Ishikawa (cell line): ENCODE data around the gene PSAP.

ENCODE experiments used
- CEBPB ChIP-seq: IDR thresholded peaks from 2 replicates; pipeline ENCODE4 v1.6.1; 2012
- CREB1 ChIP-seq: IDR thresholded peaks from 2 replicates; pipeline ENCODE4 v1.6.1; 2012; ENCODE audit warnings: low read depth
- EGR1 ChIP-seq: IDR thresholded peaks from 2 replicates; pipeline ENCODE4 v1.6.1; 2012
- EP300 ChIP-seq: IDR thresholded peaks from 2 replicates; pipeline ENCODE4 v1.6.1; 2012; ENCODE audit warnings: borderline replicate concordance
- FOXM1 ChIP-seq: IDR thresholded peaks from 2 replicates; pipeline ENCODE4 v1.6.1; 2012; ENCODE audit warnings: low read depth, borderline replicate concordance
- NFIC ChIP-seq: IDR thresholded peaks from 2 replicates; pipeline ENCODE4 v1.6.1; 2012
- RAD21 ChIP-seq: IDR thresholded peaks from 2 replicates; pipeline ENCODE4 v1.6.1; 2012; ENCODE audit warnings: low read depth
- TCF12 ChIP-seq: IDR thresholded peaks from 2 replicates; pipeline ENCODE4 v1.6.1; 2012; ENCODE audit warnings: low read depth
- TEAD4 ChIP-seq: IDR thresholded peaks from 2 replicates; pipeline ENCODE4 v1.6.1; 2012
- YY1 ChIP-seq: IDR thresholded peaks from 2 replicates; pipeline ENCODE4 v1.6.1; 2012; ENCODE audit warnings: low read depth
- ZBTB7A ChIP-seq: IDR thresholded peaks from 2 replicates; pipeline ENCODE4 v1.6.1; 2012; ENCODE audit warnings: low read depth
- TF ChIP-seq, protein P1 (sequence below): IDR thresholded peaks from 2 replicates; pipeline ENCODE4 v1.6.1; 2012; ENCODE audit warnings: low read depth, mild to moderate bottlenecking
- TF ChIP-seq, protein P2 (sequence below): IDR thresholded peaks from 2 replicates; pipeline ENCODE4 v1.6.1; 2012
- TF ChIP-seq, protein P3 (sequence below): IDR thresholded peaks from 2 replicates; pipeline ENCODE4 v1.6.1; 2012

The PSAP gene

DNA sequence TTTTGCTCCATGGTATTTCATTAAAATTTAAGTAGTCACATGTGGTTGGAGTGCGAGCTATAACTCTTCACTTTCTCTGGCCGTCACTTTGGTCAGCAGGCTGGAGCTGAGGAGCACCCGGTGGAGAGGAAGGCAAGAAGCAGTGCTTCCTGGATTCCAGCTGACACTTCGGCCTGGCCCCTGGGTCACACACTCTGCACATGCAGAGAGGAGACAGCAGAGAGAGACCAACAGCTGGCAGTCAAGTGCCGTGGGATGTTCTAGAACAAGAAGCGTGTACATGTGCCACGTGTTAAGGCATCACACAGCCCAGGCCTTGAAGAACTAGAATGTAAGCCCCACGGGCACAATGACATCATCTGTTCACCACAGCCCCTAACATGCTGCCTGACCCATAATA is 30.1 kb downstream of the PSAP start:
- TF ChIP-seq EP300 (no peak), CEBPB (no peak), YY1 (no peak)
- TF ChIP-seq, protein P1, sequence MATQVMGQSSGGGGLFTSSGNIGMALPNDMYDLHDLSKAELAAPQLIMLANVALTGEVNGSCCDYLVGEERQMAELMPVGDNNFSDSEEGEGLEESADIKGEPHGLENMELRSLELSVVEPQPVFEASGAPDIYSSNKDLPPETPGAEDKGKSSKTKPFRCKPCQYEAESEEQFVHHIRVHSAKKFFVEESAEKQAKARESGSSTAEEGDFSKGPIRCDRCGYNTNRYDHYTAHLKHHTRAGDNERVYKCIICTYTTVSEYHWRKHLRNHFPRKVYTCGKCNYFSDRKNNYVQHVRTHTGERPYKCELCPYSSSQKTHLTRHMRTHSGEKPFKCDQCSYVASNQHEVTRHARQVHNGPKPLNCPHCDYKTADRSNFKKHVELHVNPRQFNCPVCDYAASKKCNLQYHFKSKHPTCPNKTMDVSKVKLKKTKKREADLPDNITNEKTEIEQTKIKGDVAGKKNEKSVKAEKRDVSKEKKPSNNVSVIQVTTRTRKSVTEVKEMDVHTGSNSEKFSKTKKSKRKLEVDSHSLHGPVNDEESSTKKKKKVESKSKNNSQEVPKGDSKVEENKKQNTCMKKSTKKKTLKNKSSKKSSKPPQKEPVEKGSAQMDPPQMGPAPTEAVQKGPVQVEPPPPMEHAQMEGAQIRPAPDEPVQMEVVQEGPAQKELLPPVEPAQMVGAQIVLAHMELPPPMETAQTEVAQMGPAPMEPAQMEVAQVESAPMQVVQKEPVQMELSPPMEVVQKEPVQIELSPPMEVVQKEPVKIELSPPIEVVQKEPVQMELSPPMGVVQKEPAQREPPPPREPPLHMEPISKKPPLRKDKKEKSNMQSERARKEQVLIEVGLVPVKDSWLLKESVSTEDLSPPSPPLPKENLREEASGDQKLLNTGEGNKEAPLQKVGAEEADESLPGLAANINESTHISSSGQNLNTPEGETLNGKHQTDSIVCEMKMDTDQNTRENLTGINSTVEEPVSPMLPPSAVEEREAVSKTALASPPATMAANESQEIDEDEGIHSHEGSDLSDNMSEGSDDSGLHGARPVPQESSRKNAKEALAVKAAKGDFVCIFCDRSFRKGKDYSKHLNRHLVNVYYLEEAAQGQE: no peak

DNA sequence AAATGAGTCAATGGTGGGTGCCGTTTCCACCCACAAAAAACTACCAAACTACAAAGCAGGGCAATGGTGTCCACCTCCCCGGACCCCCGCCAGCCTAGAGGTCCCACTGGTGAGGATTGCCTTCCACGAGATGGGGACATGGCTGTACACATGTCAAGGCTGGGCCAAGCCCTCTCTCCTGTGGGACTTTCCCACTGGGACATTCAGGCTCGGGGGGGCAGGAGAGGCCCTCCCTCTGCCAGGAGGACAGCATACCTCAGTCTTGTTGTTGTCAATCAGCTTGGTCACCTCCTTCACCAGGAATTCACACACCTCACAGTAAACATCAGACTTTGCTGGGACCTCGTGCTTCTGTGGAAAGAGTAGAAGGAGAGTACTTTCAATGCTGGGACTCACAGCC is 31.1 kb downstream of the PSAP start:
- TF ChIP-seq TCF12: no peak
- no peak for TF ChIP-seq EGR1
- TF ChIP-seq, protein P1: no peak
- TF ChIP-seq, protein P2, sequence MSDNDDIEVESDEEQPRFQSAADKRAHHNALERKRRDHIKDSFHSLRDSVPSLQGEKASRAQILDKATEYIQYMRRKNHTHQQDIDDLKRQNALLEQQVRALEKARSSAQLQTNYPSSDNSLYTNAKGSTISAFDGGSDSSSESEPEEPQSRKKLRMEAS: no peak
- no peak for TF ChIP-seq CEBPB
- no peak for TF ChIP-seq NFIC
- no peak for TF ChIP-seq FOXM1
- TF ChIP-seq CREB1: no peak
- TF ChIP-seq ZBTB7A: no peak
- no peak for TF ChIP-seq TEAD4
- TF ChIP-seq, protein P3, sequence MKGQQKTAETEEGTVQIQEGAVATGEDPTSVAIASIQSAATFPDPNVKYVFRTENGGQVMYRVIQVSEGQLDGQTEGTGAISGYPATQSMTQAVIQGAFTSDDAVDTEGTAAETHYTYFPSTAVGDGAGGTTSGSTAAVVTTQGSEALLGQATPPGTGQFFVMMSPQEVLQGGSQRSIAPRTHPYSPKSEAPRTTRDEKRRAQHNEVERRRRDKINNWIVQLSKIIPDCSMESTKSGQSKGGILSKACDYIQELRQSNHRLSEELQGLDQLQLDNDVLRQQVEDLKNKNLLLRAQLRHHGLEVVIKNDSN: no peak
- TF ChIP-seq EP300: no peak

DNA sequence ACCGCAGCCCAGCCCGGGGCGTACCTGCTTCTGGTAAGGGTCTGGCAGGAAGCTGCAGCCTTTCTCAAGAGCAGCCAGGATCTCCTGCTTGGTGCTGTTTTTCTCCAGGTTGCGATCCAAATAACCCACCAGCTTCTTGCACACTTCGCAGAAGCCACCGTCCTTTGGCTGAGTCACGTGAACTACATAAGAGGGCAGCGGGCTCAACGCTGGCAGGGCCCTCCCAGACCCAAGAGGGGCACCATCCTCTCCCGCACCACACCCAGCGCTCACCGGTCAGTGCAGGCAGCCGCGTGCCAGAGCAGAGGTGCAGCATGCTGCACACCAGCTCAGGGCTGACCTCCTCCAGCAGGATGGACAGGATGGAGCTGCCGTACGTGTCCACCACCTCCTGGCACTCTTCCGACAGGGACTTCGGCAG is 31.6 kb downstream of the PSAP start:
- TF ChIP-seq, protein P2: no peak
- no peak for TF ChIP-seq EGR1
- no peak for TF ChIP-seq TCF12
- no peak for TF ChIP-seq ZBTB7A
- no peak for TF ChIP-seq FOXM1
- no peak for TF ChIP-seq YY1
- TF ChIP-seq NFIC: no peak
- TF ChIP-seq RAD21: no peak
- TF ChIP-seq EP300: no peak

DNA sequence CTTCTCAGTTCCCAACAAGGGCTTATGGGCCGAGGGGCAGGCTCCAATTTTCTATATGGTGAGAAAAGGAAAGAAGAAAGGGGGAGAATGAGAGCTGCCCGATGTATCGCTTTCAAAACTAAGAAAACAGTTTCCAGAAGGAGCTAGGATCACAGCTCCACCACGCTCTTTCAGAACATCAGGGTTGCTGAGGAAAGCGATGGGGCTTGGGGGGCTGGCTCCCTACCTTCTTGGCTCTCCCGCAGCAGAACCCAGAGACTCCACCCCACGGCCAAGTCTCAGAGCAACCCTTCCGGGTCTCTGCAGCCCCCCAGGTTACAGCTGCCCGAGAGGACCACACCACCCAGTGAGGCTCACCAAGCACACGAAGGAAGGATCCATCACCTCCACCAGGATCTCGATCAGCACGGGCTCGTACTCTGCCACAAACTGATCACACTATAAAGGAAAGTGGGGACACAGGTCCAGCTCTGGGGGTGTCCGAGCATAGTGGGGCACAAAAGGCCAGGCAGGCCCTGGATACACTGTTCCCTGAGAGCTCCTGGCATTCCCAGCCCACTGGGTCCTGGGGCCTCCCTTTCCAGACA is 32.3 kb downstream of the PSAP start:
- no peak for TF ChIP-seq FOXM1
- no peak for TF ChIP-seq TCF12
- TF ChIP-seq, protein P1: no peak
- TF ChIP-seq RAD21: no peak
- TF ChIP-seq, protein P3: no peak
- TF ChIP-seq, protein P2: no peak
- TF ChIP-seq CEBPB: no peak
- no peak for TF ChIP-seq CREB1
- TF ChIP-seq EGR1: no peak
- no peak for TF ChIP-seq EP300
